Calu3 (cell line): Measurements from ENCODE around the gene IL17C. TPM values are rescaled to one million over a fixed set of nuclear protein-coding genes. Genes with fewer than 3 reads are reported as not detected.

Experiments
- BruUV-seq: library from RNA; stranded (reverse); fragments of 400-500 nt; replicated peaks from 2 replicates; lab custom pipeline; 2021; lab: Mats Ljungman, UMichigan
- CTCF ChIA-PET: fragments of 300-600 bp; sonication (Branson Sonifier 250); formaldehyde crosslinking; loops from one replicate; lab custom pipeline; 2022; ENCODE audit warnings: antibody characterized with exemption; lab: Charles Lee
- DNase-seq: peaks from one replicate; pipeline ENCODE4 v3.0.0; 2022
- H3K27ac Mint-ChIP-seq: one replicate; pipeline ENCODE4 v1.8.0; 2022; ENCODE audit warnings: mixed read lengths; ENCODE audit not compliant: unreplicated experiment
- H3K27me3 Mint-ChIP-seq: one replicate; pipeline ENCODE4 v1.8.0; 2022; ENCODE audit warnings: mixed read lengths; ENCODE audit not compliant: unreplicated experiment
- H3K36me3 Mint-ChIP-seq: one replicate; pipeline ENCODE4 v1.8.0; 2022; ENCODE audit warnings: mild to moderate bottlenecking, moderate library complexity, mixed read lengths; ENCODE audit not compliant: insufficient read depth, unreplicated experiment
- H3K4me1 Mint-ChIP-seq: one replicate; pipeline ENCODE4 v1.8.0; 2022; ENCODE audit warnings: mild to moderate bottlenecking, low read depth, mixed read lengths; ENCODE audit not compliant: unreplicated experiment
- H3K4me3 Mint-ChIP-seq: one replicate; pipeline ENCODE4 v1.8.0; 2022; ENCODE audit warnings: mild to moderate bottlenecking, low read depth, moderate library complexity, mixed read lengths; ENCODE audit not compliant: unreplicated experiment
- H3K9me3 Mint-ChIP-seq: one replicate; pipeline ENCODE4 v1.8.0; 2022; ENCODE audit warnings: low read depth, mixed read lengths; ENCODE audit not compliant: unreplicated experiment
- CTCF ChIP-seq: fragments of 200-600 bp; IDR thresholded peaks from one replicate; pipeline ENCODE4 v1.8.0; 2022; ENCODE audit warnings: antibody characterized with exemption; ENCODE audit not compliant: unreplicated experiment
- intact Hi-C: fragments of 100-400 bp; cut with micrococcal nuclease; formaldehyde crosslinking; loops from one replicate; pipeline ENCODE4 v1.10.0; 2022; ENCODE audit not compliant: unreplicated experiment
- total RNA-seq: library from RNA; stranded (reverse); gene quantifications from 2 replicates; pipeline ENCODE4 v1.2.3, GENCODE V29; 2022

The IL17C gene
- total RNA-seq, 1 experiment from 2014 or later, result not detected

- no TSS peak for BruUV-seq
- Mint-ChIP-seq H3K27ac (no peak overlapping the region), H3K27me3 (no peaks in the 10 kb centered on the region), H3K9me3 (no peaks in the 10 kb centered on the region), H3K36me3 (peaks cover 39% of the 10 kb centered on the region), H3K4me1 (no peaks in the 10 kb centered on the region), H3K4me3 (no peak overlapping the region)
- intact Hi-C loops, result no loop called here
- CTCF ChIA-PET, result no interaction called here
- no peak for DNase-seq
- no peak for TF ChIP-seq CTCF
Measured at GRCh38 chr16:88593061-88593460, 45.3 kb upstream of the IL17C start.

GRCh38 chr16:88593489-88593888 lies 44.9 kb upstream of the IL17C start:
- Mint-ChIP-seq H3K9me3 (no peaks in the 10 kb centered on the region), H3K36me3 (peaks cover 39% of the 10 kb centered on the region), H3K4me1 (no peaks in the 10 kb centered on the region), H3K4me3 (no peak overlapping the region), H3K27me3 (no peaks in the 10 kb centered on the region), H3K27ac (no peak overlapping the region)
- CTCF ChIA-PET, result no interaction called here
- no peak for DNase-seq
- TF ChIP-seq CTCF, result no peak
- intact Hi-C loops, result no loop called here
- no TSS peak for BruUV-seq

- no peak for TF ChIP-seq CTCF
- no peak overlapping the region for H3K4me3 Mint-ChIP-seq
Measured at GRCh38 chr16:88593910-88594309, 44.5 kb upstream of the IL17C start.

GRCh38 chr16:88595101-88595500 lies 43.3 kb upstream of the IL17C start:
- peaks cover 51% of the 10 kb centered on the region for H3K36me3 Mint-ChIP-seq
- H3K4me1 Mint-ChIP-seq, result no peaks in the 10 kb centered on the region
- intact Hi-C loops, result no loop called here
- no peaks in the 10 kb centered on the region for H3K27me3 Mint-ChIP-seq
- H3K9me3 Mint-ChIP-seq, result no peaks in the 10 kb centered on the region
- CTCF ChIA-PET, result no interaction called here
- TF ChIP-seq CTCF, result no peak
- H3K27ac Mint-ChIP-seq, result no peak overlapping the region
- no peak for DNase-seq
- no TSS peak for BruUV-seq
- H3K4me3 Mint-ChIP-seq, result no peak overlapping the region

More at GRCh38 chr16:88593910-88594309, 44.5 kb upstream of the IL17C start:
- DNase-seq, result no peak
- CTCF ChIA-PET, result no interaction called here
- H3K36me3 Mint-ChIP-seq, result peaks cover 39% of the 10 kb centered on the region
- no peaks in the 10 kb centered on the region for H3K27me3 Mint-ChIP-seq
- H3K27ac Mint-ChIP-seq, result no peak overlapping the region
- no peaks in the 10 kb centered on the region for H3K4me1 Mint-ChIP-seq
- intact Hi-C loops, result no loop called here
- BruUV-seq, result no TSS peak
- no peaks in the 10 kb centered on the region for H3K9me3 Mint-ChIP-seq
